Stimulated activated CD8-positive, alpha-beta memory T cell treated with anti-CD3 and anti-CD28 coated beads, Interleukin-15, amount 100 ng/mL, for 1 hour (primary cell): ENCODE results near the gene ACTR2.
A peak's percentile ranks its signal among the peaks of the same experiment; 100 is the strongest.

Experiments
- DNase-seq: peaks from one replicate; pipeline ENCODE4 v3.0.0-alpha.2; 2020; ENCODE audit warnings: low read depth

Gene ACTR2

GRCh38 chr2:65279756-65280155 lies 52.1 kb downstream of the ACTR2 start:
- no peak for DNase-seq

GRCh38 chr2:65281627-65282351 lies 54.2 kb downstream of the ACTR2 start:
- DNase-seq = no peak

DNA sequence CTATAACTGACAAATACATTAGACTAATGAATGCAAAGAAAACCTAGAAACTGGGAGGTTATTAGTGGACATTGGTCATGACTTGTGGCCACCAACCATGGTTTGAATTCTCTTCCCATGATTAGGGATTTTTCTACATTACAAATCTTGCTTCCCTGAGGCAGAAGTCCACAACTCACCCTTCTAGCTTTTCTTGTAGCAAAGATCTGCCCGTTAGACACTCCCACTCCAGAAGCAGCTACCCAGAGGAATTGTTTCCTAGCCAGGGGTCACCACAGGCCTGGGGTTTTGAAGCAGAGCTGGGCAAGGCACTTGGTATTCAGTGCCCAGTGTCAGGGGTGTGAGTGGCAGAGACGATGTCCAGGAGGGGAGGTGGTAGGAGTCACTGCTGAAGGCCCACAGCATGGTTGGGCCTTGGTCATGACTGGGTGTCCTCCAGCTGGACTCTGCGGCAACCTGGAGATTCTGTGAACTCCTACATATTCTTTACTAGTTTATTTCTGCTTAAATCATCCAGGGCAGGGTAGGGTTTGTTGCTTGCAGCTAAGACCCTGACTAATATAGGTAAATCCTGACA lies 54.9 kb downstream of the ACTR2 start:
- no peak for DNase-seq

DNA sequence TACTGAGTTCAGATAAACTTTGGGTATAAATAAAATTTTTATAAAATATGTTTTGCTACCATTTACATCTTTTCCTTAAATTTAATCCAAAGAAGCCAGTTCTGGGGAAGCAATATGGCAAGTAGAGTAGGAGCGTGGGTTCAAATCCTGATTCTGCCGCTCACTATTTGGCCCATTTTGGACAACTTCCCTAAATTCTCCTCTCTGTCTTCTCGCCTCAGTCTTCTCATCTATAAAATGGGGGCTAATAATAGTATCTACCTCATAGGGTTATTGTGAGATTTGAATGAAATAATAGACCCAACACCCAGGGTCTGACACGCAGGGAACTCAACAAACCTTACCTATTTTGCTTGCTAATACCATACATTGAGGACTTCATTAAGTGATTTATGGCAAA lies 59.7 kb downstream of the ACTR2 start:
- no peak for DNase-seq

DNA sequence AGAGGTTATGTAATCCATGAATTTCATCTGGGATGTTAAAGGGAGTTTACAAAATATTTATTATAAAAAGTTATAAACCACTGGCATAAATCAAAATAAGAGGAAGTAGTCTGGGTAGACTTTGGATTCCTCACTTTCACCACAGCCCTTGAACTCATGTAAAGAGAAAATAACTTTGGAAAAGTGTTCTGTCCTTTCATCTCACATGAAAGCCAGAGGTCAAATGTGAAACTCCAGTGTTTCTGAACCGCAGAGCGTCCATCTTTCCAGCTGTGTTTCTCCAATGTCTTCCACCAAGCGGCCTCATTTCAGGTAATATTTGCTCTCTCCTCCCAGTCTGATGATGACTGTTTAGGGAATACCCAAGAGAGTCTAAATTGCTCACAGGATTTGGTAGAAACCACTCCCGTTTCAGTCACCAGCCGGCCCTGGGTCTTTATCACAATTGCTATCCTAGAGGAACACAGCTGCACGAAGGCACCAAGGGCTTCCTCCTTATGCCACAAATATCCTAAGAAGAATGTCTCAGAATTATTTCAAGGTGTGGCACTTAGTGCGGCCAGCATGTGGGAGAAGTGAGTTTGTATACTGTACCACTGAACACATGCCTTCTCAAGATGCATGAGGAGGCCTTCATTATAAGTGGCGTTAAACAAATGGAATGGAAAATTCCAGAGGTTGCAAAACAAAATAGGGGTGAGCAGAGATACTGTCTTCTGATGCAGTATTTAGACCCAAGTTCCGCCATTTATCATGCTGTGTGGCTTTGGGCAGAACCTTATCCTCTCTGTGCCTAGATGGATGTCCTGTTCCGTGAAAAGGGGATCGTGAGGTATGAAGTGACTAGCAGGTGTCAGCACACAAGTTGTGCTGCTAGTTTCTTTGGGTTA lies 63.8 kb downstream of the ACTR2 start:
- no peak for DNase-seq

- no peak for DNase-seq
Observed at GRCh38 chr2:65292106-65292400, 64.4 kb downstream of the ACTR2 start.

GRCh38 chr2:65292461-65293011 lies 64.9 kb downstream of the ACTR2 start:
- DNase-seq = no peak

GRCh38 chr2:65293376-65293775 lies 65.7 kb downstream of the ACTR2 start:
- DNase-seq = no peak

DNA sequence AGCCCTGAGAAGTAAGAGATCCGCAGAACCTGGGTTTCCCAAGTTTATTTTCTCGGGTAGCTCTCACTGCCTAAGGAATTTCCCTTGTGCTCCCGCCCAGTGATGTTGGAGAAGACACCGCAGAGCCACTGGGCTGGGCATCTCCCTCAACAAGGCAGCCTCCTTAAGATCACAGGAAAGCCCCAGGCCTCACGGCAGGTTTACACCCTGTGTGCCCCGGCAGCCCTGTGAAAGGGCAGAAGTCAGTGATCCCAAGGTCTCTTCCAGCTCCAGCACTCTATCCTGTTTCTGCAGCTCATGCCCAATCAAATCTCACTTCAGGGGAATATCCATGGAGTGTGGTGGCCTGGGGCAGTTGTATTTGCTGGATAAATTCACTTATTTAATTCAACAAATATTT lies 66.5 kb downstream of the ACTR2 start:
- no peak for DNase-seq

- DNase-seq = no peak
Observed at GRCh38 chr2:65294701-65295100, 67.1 kb downstream of the ACTR2 start.

DNA sequence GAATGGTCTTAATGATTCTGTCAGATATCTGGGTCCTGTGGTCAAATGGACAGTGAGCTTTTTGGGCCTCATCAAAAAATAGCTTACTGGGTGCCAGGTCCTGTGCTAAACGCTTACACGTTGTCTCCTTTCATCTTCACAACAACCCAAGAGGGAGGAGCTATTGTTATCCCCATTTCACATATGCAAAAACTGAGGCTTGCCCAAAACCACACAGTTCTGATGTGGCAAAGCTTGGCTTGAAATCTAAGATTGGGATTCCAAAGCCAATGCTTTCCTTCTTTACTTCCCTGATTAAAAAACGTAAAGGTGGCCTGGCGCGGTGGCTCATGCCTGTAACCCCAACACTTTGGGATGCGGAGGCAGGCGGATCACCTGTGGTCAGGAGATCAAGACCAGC lies 69.3 kb downstream of the ACTR2 start:
- DNase-seq = no peak

DNA sequence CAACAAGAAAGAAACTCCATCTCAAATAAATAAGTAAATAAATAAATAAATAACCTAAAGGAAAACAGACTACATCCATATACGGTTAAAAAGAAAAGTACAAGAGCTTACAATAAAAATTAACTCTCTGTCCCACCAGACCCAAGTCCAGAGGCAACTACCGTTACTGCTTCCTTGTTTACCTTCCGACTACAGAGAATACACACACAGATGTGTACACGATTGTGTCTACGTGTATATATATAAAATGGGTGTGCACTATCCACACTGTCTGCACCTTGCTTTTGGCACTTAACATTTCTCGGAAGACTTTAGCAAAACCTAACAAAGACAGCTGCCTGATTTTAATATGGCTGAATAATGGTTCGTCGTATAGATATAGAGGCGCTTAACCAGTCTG lies 69.9 kb downstream of the ACTR2 start:
- no peak for DNase-seq

DNA sequence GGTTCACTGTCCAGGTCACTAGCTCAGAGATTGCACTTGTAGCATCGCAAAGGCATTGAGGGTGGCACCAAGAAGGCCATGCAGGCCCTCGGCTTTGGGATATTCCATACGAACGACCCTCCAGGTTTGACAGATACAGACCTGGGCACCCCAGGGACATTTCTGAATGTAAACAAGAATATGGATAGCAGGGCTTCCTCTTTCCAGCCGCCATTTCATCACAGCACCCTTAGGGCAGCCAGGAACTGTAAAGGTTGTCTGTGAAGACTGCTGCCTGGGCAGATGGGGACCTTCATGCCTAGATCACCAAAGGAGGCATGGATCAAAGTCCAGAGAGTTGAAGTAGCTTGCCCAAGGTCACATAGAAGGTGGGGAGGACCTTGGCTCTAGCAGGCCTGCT lies 70.5 kb downstream of the ACTR2 start:
- DNase-seq = no peak

DNA sequence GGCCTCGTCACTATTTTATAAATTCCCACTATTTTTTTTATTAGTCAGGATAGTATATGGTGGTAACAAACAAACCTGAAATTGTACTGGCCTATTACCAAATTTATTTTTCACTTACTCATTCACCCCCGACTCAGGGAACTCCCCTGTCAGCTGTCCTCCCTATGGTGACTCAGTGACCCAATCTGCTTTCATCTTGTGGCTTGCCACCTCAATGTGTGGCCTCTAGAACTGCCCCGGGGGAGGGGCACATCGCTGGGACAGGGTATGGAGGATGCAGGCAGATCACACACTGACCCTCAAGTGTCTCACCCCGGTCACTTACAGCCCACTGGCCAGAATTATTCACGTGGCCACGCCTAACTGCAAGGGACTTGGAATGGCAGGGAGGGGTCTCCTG lies 71.6 kb downstream of the ACTR2 start:
- DNase-seq = no peak

GRCh38 chr2:65300134-65300760 lies 72.6 kb downstream of the ACTR2 start:
- DNase-seq = no peak

GRCh38 chr2:65300761-65301711 lies 73.4 kb downstream of the ACTR2 start:
- DNase-seq = peak; percentile 14

DNA sequence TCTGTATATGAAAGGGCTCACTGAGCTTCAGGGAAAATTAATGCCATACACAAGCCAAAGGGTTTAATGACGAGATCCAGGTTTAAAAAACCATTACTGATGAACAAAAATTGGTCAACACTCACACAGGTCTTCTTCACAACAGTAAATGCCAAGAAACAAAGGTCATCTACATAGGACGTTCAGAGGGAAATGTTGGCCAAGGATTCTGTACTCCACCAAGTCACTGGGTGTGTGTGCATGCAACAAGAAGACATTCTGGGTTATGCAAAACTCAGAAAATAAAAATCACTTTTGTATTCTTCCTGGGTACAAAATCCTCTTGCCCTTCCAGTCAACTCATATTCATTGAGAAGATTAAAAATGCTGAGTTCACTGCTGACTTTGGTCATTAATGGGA lies 78.3 kb downstream of the ACTR2 start:
- no peak for DNase-seq

DNA sequence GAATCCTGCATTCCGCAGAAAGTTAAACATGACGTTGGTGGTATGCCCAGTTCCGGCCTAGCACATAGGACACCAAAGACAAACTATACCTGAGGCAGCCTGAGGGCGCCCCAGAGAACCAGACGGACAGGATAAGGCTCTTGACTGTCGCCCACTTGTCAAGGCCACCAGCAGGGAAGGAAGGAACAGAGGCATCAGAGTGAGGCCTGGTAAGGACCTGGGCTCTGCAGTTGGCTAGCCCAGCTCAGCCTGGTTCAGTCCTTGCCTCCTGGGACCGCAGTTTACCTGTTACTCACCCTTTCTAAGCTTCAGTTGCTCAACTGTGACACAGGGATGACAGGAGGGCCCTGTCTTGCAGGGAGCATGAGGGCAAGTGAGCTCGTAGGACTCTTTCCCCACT lies 82.1 kb downstream of the ACTR2 start:
- no peak for DNase-seq

GRCh38 chr2:65311049-65311448 lies 83.4 kb downstream of the ACTR2 start:
- no peak for DNase-seq

DNA sequence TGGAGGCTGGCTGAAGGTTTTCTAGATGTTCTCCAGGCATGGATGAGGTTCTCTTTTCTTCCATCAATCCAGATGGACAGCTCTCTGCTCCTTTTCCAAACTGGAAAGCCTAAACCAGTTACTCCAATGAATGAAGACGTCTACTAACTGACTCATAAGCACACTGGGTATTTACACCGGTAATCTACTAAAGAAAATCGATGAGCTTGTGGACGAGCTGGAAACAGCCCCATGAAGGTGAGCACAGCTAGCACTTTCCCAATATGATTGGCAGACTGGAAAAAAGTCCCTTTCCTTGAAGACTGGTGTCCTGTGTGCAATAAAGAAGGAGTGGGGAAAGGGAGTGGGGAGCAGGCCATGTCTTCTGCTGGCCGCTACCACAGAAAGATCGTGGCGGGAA lies 84.0 kb downstream of the ACTR2 start:
- no peak for DNase-seq
